ENCODE measurements around the gene SLC39A12. TPM values are rescaled to one million over a fixed set of nuclear protein-coding genes. Genes with fewer than 3 reads are reported as not detected.

The SLC39A12 gene
- total RNA-seq, 4 donors from 2014 or later: not detected

DNA sequence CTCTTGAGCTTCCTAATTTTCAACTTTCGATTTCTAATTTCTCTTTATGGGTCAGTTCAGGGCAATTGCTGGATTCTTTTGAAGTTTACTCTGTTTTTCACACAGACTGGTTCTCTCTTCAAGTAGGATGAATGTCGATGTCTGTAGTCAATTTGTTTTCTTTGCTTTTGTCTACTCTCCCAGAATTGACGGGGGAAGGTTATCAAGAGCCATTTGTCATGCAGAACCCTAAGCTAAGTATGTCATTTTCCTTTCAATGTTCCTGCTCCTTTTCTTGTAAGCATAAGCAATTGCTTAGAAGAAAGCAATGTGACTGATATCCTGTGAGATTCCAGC lies 53.7 kb downstream of the SLC39A12 start:
- ATAC-seq (no peak), DNase-seq (no peak)
- no peak overlapping the region for H3K27ac ChIP-seq
- no peaks in the 10 kb centered on the region for H3K36me3 ChIP-seq
- no peaks in the 10 kb centered on the region for H3K27me3 ChIP-seq
- intact Hi-C loops (cut with DNase I; ENCODE audit: low total_unique reads): no loop called here
- H3K4me3 ChIP-seq: peak overlapping the region in 1 of 4 donors; percentile 13
- no peak for TF ChIP-seq POLR2A (IDR thresholded peaks at IDR 0.05)
- no peaks in the 10 kb centered on the region for H3K9me3 ChIP-seq
- in situ Hi-C loops (cut with MboI; ENCODE audit: low sequenced_read_pairs in 4 of 4): no loop called here
- H3K4me1 ChIP-seq: no peaks in the 10 kb centered on the region

DNA sequence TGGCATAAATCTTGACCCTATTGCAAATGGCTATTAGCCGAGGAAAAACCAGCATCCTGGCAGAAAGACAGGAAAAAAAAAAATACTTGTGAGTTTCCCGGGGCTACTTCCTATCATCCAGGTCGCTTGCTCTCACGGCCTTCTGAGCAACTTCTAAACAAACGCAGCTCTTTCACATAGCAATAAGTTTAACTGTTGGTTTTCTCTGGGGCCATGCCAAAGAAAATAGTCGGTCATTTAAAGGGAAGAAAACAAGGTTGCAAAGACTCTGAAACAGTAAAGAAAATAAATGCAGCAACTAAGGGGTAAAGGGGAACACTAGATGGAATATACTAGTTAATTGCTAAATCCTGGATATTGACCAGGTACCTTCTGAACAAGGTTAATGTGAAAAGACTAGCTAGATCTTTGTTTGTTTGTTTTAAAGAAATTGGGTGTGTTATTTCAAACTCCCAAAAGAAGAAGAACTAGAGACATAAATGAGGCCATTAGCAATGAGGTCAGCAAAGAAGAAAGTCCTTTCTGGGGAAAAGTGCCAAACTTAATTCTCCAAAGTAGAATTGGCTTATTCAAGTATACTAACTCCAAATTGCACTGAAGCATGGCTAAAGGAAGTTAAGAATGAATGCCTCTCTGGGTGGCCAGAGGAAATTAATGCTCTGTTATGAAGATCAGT lies 54.2 kb downstream of the SLC39A12 start:
- Histone ChIP-seq H3K9me3 (no peaks in the 10 kb centered on the region), H3K27me3 (no peaks in the 10 kb centered on the region), H3K36me3 (no peaks in the 10 kb centered on the region), H3K4me1 (no peaks in the 10 kb centered on the region), H3K27ac (no peak overlapping the region), H3K4me3 (peak overlapping the region in 1 of 4 donors; percentile 13)
- intact Hi-C loops (cut with DNase I; ENCODE audit: low total_unique reads): no loop called here
- ATAC-seq: no peak
- in situ Hi-C loops (cut with MboI; ENCODE audit: low sequenced_read_pairs in 4 of 4): no loop called here
- TF ChIP-seq POLR2A (IDR thresholded peaks at IDR 0.05): no peak
- TF ChIP-seq, protein P1, sequence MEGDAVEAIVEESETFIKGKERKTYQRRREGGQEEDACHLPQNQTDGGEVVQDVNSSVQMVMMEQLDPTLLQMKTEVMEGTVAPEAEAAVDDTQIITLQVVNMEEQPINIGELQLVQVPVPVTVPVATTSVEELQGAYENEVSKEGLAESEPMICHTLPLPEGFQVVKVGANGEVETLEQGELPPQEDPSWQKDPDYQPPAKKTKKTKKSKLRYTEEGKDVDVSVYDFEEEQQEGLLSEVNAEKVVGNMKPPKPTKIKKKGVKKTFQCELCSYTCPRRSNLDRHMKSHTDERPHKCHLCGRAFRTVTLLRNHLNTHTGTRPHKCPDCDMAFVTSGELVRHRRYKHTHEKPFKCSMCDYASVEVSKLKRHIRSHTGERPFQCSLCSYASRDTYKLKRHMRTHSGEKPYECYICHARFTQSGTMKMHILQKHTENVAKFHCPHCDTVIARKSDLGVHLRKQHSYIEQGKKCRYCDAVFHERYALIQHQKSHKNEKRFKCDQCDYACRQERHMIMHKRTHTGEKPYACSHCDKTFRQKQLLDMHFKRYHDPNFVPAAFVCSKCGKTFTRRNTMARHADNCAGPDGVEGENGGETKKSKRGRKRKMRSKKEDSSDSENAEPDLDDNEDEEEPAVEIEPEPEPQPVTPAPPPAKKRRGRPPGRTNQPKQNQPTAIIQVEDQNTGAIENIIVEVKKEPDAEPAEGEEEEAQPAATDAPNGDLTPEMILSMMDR (IDR thresholded peaks at IDR 0.05 in 4 of 5, conservative IDR thresholded peaks at IDR 0.05 in 1 of 5): no peak
- no peak for DNase-seq

DNA sequence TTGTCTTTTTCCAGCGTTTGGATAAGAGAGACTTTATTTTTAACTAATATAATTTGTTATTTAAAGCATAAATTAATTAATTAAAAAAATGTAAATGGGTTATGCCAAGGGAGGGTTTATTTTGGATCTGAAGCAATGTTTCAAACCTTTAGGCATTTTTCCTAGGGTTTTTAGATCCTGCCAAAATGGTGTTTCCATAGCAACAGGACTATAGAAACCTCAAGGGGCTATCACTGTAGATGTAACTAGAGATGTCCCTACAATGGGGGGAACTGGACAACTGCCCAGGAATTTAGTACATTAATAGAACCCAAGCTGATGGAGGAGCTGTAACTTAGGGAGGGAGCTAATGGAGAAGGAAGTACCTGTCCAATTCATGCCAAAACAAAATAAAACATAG lies 57.3 kb downstream of the SLC39A12 start:
- Histone ChIP-seq H3K4me3 (no peak overlapping the region), H3K4me1 (no peaks in the 10 kb centered on the region), H3K27ac (no peak overlapping the region), H3K36me3 (no peaks in the 10 kb centered on the region), H3K27me3 (no peaks in the 10 kb centered on the region), H3K9me3 (no peaks in the 10 kb centered on the region)
- no peak for TF ChIP-seq POLR2A (IDR thresholded peaks at IDR 0.05)
- TF ChIP-seq, protein P1 (IDR thresholded peaks at IDR 0.05 in 4 of 5, conservative IDR thresholded peaks at IDR 0.05 in 1 of 5): no peak
- in situ Hi-C loops (cut with MboI; ENCODE audit: low sequenced_read_pairs in 4 of 4): no loop called here
- ATAC-seq (no peak), DNase-seq (no peak)
- intact Hi-C loops (cut with DNase I; ENCODE audit: low total_unique reads): no loop called here

DNA sequence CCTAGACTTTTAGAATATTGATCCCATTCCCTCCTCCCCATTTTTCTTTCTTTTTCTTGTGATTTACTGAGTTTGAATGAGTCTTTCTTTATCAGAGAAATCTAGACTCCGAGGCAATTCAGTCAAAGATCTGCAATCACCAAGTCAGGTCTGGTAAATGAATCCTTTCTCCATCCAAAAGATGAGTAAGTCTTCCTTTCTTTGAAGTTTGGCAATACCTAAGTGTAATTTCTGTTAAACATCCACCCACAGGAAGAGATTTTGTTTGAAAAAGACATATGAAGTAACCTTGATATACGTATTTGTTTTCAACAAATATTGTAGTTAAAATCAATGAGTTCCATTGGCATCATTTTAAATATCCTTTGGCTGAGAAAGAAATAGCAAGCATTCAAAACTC lies 58.3 kb downstream of the SLC39A12 start:
- no peak overlapping the region for H3K27ac ChIP-seq
- H3K9me3 ChIP-seq: no peaks in the 10 kb centered on the region
- intact Hi-C loops (cut with DNase I; ENCODE audit: low total_unique reads) (no loop called here), in situ Hi-C loops (cut with MboI; ENCODE audit: low sequenced_read_pairs in 4 of 4) (no loop called here)
- no peaks in the 10 kb centered on the region for H3K36me3 ChIP-seq
- no peak for DNase-seq
- H3K4me3 ChIP-seq: no peak overlapping the region
- no peak for ATAC-seq
- TF ChIP-seq, protein P1 (IDR thresholded peaks at IDR 0.05 in 4 of 5, conservative IDR thresholded peaks at IDR 0.05 in 1 of 5): no peak
- TF ChIP-seq POLR2A (IDR thresholded peaks at IDR 0.05): no peak
- H3K27me3 ChIP-seq: no peaks in the 10 kb centered on the region
- H3K4me1 ChIP-seq: no peaks in the 10 kb centered on the region

DNA sequence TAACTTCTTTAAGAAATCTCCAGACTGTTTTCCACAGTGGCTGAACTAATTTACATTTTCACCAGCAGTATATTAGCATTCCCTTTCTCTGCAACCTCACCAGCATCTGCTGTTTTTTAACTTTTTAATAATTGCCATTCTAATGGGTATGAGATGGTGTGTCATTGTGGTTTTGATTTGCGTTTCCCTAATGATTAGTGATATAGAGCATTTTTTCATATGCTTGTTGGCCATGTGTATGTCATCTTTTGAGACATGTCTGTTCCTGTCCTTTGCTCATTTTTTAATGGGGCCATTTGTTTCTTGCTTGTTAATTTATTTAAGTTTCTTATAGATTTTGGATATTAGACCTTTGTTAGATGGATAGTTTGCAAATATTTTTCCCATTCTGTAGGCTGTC lies 68.8 kb downstream of the SLC39A12 start:
- no peak for TF ChIP-seq POLR2A (IDR thresholded peaks at IDR 0.05)
- TF ChIP-seq, protein P1 (IDR thresholded peaks at IDR 0.05 in 4 of 5, conservative IDR thresholded peaks at IDR 0.05 in 1 of 5): no peak
- ATAC-seq (no peak), DNase-seq (no peak)
- intact Hi-C loops (cut with DNase I; ENCODE audit: low total_unique reads) (no loop called here), in situ Hi-C loops (cut with MboI; ENCODE audit: low sequenced_read_pairs in 4 of 4) (no loop called here)
- no peaks in the 10 kb centered on the region for H3K9me3 ChIP-seq
- H3K27me3 ChIP-seq: no peaks in the 10 kb centered on the region
- H3K4me3 ChIP-seq: no peak overlapping the region
- no peak overlapping the region for H3K27ac ChIP-seq
- no peaks in the 10 kb centered on the region for H3K4me1 ChIP-seq
- H3K36me3 ChIP-seq: no peaks in the 10 kb centered on the region
